K562 (cell line): ENCODE data around the gene LRRC15. TPM values are rescaled to one million over a fixed set of nuclear protein-coding genes. Genes with fewer than 3 reads are reported as not detected.

Experiments used
- BCOR ChIP-seq: fragments of 450-650 bp; IDR thresholded peaks from 2 replicates; pipeline ENCODE4 v1.6.1; 2016
- CBFB ChIP-seq: sonication (generic); formaldehyde crosslinking; IDR thresholded peaks from 2 replicates; pipeline ENCODE4 v1.4.0; 2020; ENCODE audit warnings: mild to moderate bottlenecking, missing genetic modification reagents
- CCNT2 ChIP-seq: IDR thresholded peaks from 2 replicates; pipeline ENCODE4 v1.6.1; 2011; ENCODE audit warnings: borderline replicate concordance, low read depth, mild to moderate bottlenecking, moderate library complexity, mixed read lengths, low read length; ENCODE audit not compliant: insufficient read length; ENCODE audit errors: extremely low read depth
- CREBBP ChIP-seq: IDR thresholded peaks from one replicate; pipeline ENCODE4 v1.6.1; 2012; ENCODE audit warnings: low read depth, mild to moderate bottlenecking, control low read depth, inconsistent platforms, low read length
- CXXC5 ChIP-seq: fragments of 250-450 bp; sonication (Bioruptor Pico); IDR thresholded peaks from 2 replicates; pipeline ENCODE4 v1.8.0; 2022; ENCODE audit warnings: inconsistent platforms, mild to moderate bottlenecking, moderate library complexity
- DNMT1 ChIP-seq: fragments of 450-650 bp; IDR thresholded peaks from 2 replicates; pipeline ENCODE4 v1.6.1; 2016; ENCODE audit warnings: antibody characterized with exemption, mild to moderate bottlenecking
- ELF2 ChIP-seq: fragments of 250-450 bp; sonication (Bioruptor Pico); IDR thresholded peaks from 2 replicates; pipeline ENCODE4 v1.5.0; 2021; ENCODE audit warnings: mild to moderate bottlenecking
- MBD1 ChIP-seq: fragments of 250-450 bp; sonication (Bioruptor Pico); IDR thresholded peaks from 2 replicates; pipeline ENCODE4 v1.8.0; 2022; ENCODE audit warnings: inconsistent platforms
- PRPF4 ChIP-seq: fragments of 200-400 bp; formaldehyde crosslinking; IDR thresholded peaks from one replicate; pipeline ENCODE4 v1.6.1; 2017; ENCODE audit warnings: low read length, low read depth, mild to moderate bottlenecking; ENCODE audit not compliant: insufficient read depth, poor library complexity, severe bottlenecking
- SMC3 ChIP-seq: conservative IDR thresholded peaks from 2 replicates; pipeline ENCODE4 v1.6.1; 2011; ENCODE audit warnings: low read depth, low read length, improper control_type of control experiment; ENCODE audit not compliant: insufficient read depth
- XRCC3 ChIP-seq: fragments of 450-650 bp; IDR thresholded peaks from 2 replicates; pipeline ENCODE4 v1.6.1; 2017; ENCODE audit warnings: mild to moderate bottlenecking, moderate library complexity
- YY1 ChIP-seq, 3 experiments: IDR thresholded peaks; 2 replicates each; pipeline ENCODE4 v1.6.1; 2011; ENCODE audit warnings: low read length in 2 of 3, mild to moderate bottlenecking in 2 of 3, moderate library complexity in 2 of 3, borderline replicate concordance in 1 of 3, control low read depth in 1 of 3, low read depth in 1 of 3; ENCODE audit not compliant: insufficient read depth in 3 of 3, insufficient replicate concordance in 2 of 3, control insufficient read depth in 1 of 3, insufficient read length in 1 of 3; ENCODE audit errors: extremely low read depth in 1 of 3
- ZNF175 ChIP-seq: fragments of 200-800 bp; sonication (Bioruptor generic); IDR thresholded peaks from 2 replicates; pipeline ENCODE4 v1.6.1; 2016; ENCODE audit warnings: low read depth, mild to moderate bottlenecking, missing genetic modification characterization, missing compliant biosample characterization
- ZNF263 ChIP-seq: sonication (generic); formaldehyde crosslinking; IDR thresholded peaks from 2 replicates; pipeline ENCODE4 v1.8.0; 2022; ENCODE audit warnings: mild to moderate bottlenecking, missing genetic modification reagents, borderline replicate concordance
- polyA plus RNA-seq, 8 experiments: library from polyadenylated mRNA; depleted of rRNA in 4 of 8; stranded (reverse) in 5 of 8; unstranded in 3 of 8; fragments of >200 nt; fragmentation: Nextera tagmentation in 2 of 8; fragmentation: Illumina TruSeq in 1 of 8; extraction: Ambion mirVana in 2 of 8; extraction: Trizol in 1 of 8; gene quantifications; 2 replicates each; pipeline versions ENCODE4 v1.2.1 to v1.2.3, GENCODE V29; 2011 to 2014; ENCODE audit warnings: inconsistent platforms in 1 of 8, missing spikeins in 1 of 8
- total RNA-seq, 7 experiments: library from RNA; depleted of rRNA in 6 of 7; stranded (reverse); fragments of >200 nt in 6 of 7; fragmentation: Illumina TruSeq in 2 of 7; extraction: Trizol in 2 of 7; gene quantifications; 2 replicates each; pipeline versions ENCODE4 v1.2.1 to v1.2.3, GENCODE V29; 2011 to 2021; ENCODE audit warnings: low replicate concordance in 1 of 7
- TF ChIP-seq, protein P1 (sequence below): fragments of 450-650 bp; IDR thresholded peaks from 2 replicates; pipeline ENCODE4 v1.6.1; 2016; ENCODE audit warnings: antibody characterized with exemption
- TF ChIP-seq, protein P2 (sequence below): sonication (generic); formaldehyde crosslinking; IDR thresholded peaks from 2 replicates; pipeline ENCODE4 v1.8.1; 2023; ENCODE audit warnings: mild to moderate bottlenecking, missing genetic modification reagents
- TF ChIP-seq, protein P3 (sequence below): sonication (generic); formaldehyde crosslinking; IDR thresholded peaks from 2 replicates; pipeline ENCODE4 v1.8.0; 2022; ENCODE audit warnings: missing genetic modification reagents, mild to moderate bottlenecking, borderline replicate concordance

The LRRC15 gene
- total and polyA plus RNA-seq, 9 of the 15 experiments (the other 6 are each of a cell fraction or from before 2014, with no cell fraction given), result not detected

- TF ChIP-seq, protein P1, sequence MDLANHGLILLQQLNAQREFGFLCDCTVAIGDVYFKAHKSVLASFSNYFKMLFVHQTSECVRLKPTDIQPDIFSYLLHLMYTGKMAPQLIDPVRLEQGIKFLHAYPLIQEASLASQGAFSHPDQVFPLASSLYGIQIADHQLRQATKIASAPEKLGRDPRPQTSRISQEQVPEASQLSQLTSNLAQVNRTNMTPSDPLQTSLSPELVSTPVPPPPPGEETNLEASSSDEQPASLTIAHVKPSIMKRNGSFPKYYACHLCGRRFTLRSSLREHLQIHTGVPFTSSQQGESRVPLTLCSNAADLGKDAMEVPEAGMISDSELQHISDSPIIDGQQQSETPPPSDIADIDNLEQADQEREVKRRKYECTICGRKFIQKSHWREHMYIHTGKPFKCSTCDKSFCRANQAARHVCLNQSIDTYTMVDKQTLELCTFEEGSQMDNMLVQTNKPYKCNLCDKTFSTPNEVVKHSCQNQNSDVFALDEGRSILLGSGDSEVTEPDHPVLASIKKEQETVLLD, result peak; percentile 58; the same call in 1 of the 2 replicates
- TF ChIP-seq DNMT1 (no peak), CXXC5 (peak; percentile 61), SMC3 (peak; percentile 95), MBD1 (CRISPR knock-in tag) (no peak), ELF2 (CRISPR knock-in tag) (no peak), BCOR (0 out of 2 replicates have a peak, but pooled peaks have one; percentile 31), YY1 (IDR thresholded peaks at IDR 0.05; ENCODE audit: borderline replicate concordance in 1 of 3, control insufficient read depth in 1 of 3, extremely low read depth in 1 of 3, insufficient read depth in 3 of 3, insufficient read length in 1 of 3, insufficient replicate concordance in 2 of 3, low read depth in 1 of 3, low read length in 2 of 3) (peak in 1 of 3 experiments; percentile 27), ZNF263 (CRISPR knock-in tag) (no peak), CCNT2 (peak; percentile 25), ZNF175 (CRISPR knock-in tag) (no peak), CREBBP (no peak), PRPF4 (no peak), CBFB (no peak), XRCC3 (no peak)
- TF ChIP-seq, protein P2, sequence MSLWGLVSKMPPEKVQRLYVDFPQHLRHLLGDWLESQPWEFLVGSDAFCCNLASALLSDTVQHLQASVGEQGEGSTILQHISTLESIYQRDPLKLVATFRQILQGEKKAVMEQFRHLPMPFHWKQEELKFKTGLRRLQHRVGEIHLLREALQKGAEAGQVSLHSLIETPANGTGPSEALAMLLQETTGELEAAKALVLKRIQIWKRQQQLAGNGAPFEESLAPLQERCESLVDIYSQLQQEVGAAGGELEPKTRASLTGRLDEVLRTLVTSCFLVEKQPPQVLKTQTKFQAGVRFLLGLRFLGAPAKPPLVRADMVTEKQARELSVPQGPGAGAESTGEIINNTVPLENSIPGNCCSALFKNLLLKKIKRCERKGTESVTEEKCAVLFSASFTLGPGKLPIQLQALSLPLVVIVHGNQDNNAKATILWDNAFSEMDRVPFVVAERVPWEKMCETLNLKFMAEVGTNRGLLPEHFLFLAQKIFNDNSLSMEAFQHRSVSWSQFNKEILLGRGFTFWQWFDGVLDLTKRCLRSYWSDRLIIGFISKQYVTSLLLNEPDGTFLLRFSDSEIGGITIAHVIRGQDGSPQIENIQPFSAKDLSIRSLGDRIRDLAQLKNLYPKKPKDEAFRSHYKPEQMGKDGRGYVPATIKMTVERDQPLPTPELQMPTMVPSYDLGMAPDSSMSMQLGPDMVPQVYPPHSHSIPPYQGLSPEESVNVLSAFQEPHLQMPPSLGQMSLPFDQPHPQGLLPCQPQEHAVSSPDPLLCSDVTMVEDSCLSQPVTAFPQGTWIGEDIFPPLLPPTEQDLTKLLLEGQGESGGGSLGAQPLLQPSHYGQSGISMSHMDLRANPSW (CRISPR knock-in tag), result 0 out of 2 replicates have a peak, but pooled peaks have one; percentile 90
- TF ChIP-seq, protein P3, sequence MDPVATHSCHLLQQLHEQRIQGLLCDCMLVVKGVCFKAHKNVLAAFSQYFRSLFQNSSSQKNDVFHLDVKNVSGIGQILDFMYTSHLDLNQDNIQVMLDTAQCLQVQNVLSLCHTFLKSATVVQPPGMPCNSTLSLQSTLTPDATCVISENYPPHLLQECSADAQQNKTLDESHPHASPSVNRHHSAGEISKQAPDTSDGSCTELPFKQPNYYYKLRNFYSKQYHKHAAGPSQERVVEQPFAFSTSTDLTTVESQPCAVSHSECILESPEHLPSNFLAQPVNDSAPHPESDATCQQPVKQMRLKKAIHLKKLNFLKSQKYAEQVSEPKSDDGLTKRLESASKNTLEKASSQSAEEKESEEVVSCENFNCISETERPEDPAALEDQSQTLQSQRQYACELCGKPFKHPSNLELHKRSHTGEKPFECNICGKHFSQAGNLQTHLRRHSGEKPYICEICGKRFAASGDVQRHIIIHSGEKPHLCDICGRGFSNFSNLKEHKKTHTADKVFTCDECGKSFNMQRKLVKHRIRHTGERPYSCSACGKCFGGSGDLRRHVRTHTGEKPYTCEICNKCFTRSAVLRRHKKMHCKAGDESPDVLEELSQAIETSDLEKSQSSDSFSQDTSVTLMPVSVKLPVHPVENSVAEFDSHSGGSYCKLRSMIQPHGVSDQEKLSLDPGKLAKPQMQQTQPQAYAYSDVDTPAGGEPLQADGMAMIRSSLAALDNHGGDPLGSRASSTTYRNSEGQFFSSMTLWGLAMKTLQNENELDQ (CRISPR knock-in tag), result no peak
Observed at GRCh38 chr3:194333212-194333980, 36.1 kb downstream of the LRRC15 start (continued).
